ENCODE results near the gene PIEZO2.

Gene PIEZO2

GRCh38 chr18:11055721-11056120 is 93.6 kb downstream of the PIEZO2 start:
- no peak for DNase-seq

GRCh38 chr18:11054497-11054896 is 94.9 kb downstream of the PIEZO2 start:
- no peak for DNase-seq

GRCh38 chr18:11053293-11053692 is 96.1 kb downstream of the PIEZO2 start:
- no peak for DNase-seq

GRCh38 chr18:11052800-11053199 is 96.6 kb downstream of the PIEZO2 start:
- DNase-seq = no peak

- no peak for DNase-seq
Measured at GRCh38 chr18:11051462-11051861, 97.9 kb downstream of the PIEZO2 start.

- no peak for DNase-seq
Measured at GRCh38 chr18:11050966-11051365, 98.4 kb downstream of the PIEZO2 start.

- no peak for DNase-seq
Measured at GRCh38 chr18:11047817-11048216, 101.6 kb downstream of the PIEZO2 start.

GRCh38 chr18:11047156-11047555 is 102.2 kb downstream of the PIEZO2 start:
- no peak for DNase-seq

GRCh38 chr18:11046140-11046539 is 103.2 kb downstream of the PIEZO2 start:
- no peak for DNase-seq

GRCh38 chr18:11043694-11044093 is 105.7 kb downstream of the PIEZO2 start:
- DNase-seq = no peak

- no peak for DNase-seq
Measured at GRCh38 chr18:11042247-11042646, 107.1 kb downstream of the PIEZO2 start.

GRCh38 chr18:11040823-11041656 is 108.3 kb downstream of the PIEZO2 start:
- no peak for DNase-seq

GRCh38 chr18:11040359-11040758 is 109.0 kb downstream of the PIEZO2 start:
- no peak for DNase-seq

- no peak for DNase-seq
Measured at GRCh38 chr18:11037533-11038240, 111.7 kb downstream of the PIEZO2 start.

- DNase-seq = no peak
Measured at GRCh38 chr18:11035814-11036495, 113.4 kb downstream of the PIEZO2 start.

- DNase-seq = no peak
Measured at GRCh38 chr18:11035376-11035775, 114.0 kb downstream of the PIEZO2 start.

GRCh38 chr18:11034884-11035283 is 114.5 kb downstream of the PIEZO2 start:
- DNase-seq = peak; percentile 43

GRCh38 chr18:11033503-11033902 is 115.9 kb downstream of the PIEZO2 start:
- DNase-seq = no peak

- no peak for DNase-seq
Measured at GRCh38 chr18:11031966-11032365, 117.4 kb downstream of the PIEZO2 start.

- no peak for DNase-seq
Measured at GRCh38 chr18:11029021-11029420, 120.3 kb downstream of the PIEZO2 start.

GRCh38 chr18:11027862-11028261 is 121.5 kb downstream of the PIEZO2 start:
- no peak for DNase-seq

- DNase-seq = no peak
Measured at GRCh38 chr18:11025671-11026070, 123.7 kb downstream of the PIEZO2 start.

GRCh38 chr18:11024928-11025669 is 124.3 kb downstream of the PIEZO2 start:
- DNase-seq = no peak

All from GDM1 (cell line).